ENCODE measurements around the gene DENND11. TPM values are rescaled to one million over a fixed set of nuclear protein-coding genes. Genes with fewer than 3 reads are reported as not detected.

Gene DENND11
- total and polyA plus RNA-seq, 2 donors (not counting 1 experiment from before 2014, with no cell fraction given): 26.4 to 79.5 TPM

- ChIA-PET CTCF (interaction anchor here (1.3 to 1.8 kb wide), 3 partner anchors 12 to 65 kb away, joined by 5 to 7 read pairs (median 5); partner anchors contain the start of gene SSBP1), POLR2A (no interaction called here)
- no peaks in the 10 kb centered on the region for H3K9me3 Mint-ChIP-seq (ENCODE audit: insufficient read depth)
- Histone ChIP-seq H2AFZ (ENCODE audit: insufficient read depth, low read depth, low read length, poor library complexity, severe bottlenecking) (no peak overlapping the region), H3K27me3 (replicated peaks in 1 of 4; ENCODE audit: control extremely low read depth in 1 of 4, control insufficient read depth in 3 of 4, insufficient read depth in 4 of 4, low read length in 3 of 4) (no peaks in the 10 kb centered on the region), H3K36me3 (replicated peaks in 1 of 2; ENCODE audit: control extremely low read depth in 1 of 2, control insufficient read depth in 1 of 2, extremely low read depth in 1 of 2, insufficient read depth in 2 of 2, low read length in 1 of 2) (no peaks in the 10 kb centered on the region), H3K9ac (ENCODE audit: low read length) (no peak overlapping the region), H3K4me1 (ENCODE audit: control insufficient read depth in 2 of 2, insufficient read depth in 2 of 2, low read length in 2 of 2) (no peaks in the 10 kb centered on the region), H4K20me1 (ENCODE audit: control insufficient read depth, insufficient read depth, low read length, poor library complexity, severe bottlenecking) (no peaks in the 10 kb centered on the region), H3K9me3 (ENCODE audit: control extremely low read depth in 1 of 3, control insufficient read depth in 2 of 3, insufficient read depth in 1 of 3, low read length in 2 of 3) (no peaks in the 10 kb centered on the region), H3K27ac (ENCODE audit: low read length in 2 of 2) (no peak overlapping the region), H3K79me2 (ENCODE audit: control insufficient read depth, insufficient read depth, low read length) (no peaks in the 10 kb centered on the region), H3K4me2 (replicated peaks; ENCODE audit: low read depth, low read length, poor library complexity, severe bottlenecking) (no peak overlapping the region), H3K4me3 (ENCODE audit: control extremely low read depth in 1 of 5, extremely low read depth in 1 of 5, insufficient read depth in 1 of 5, low read depth in 2 of 5, low read length in 4 of 5) (no peak overlapping the region)
- no peak overlapping the region for H3K4me3 Mint-ChIP-seq
- no peak overlapping the region for H3K27ac Mint-ChIP-seq
- WGBS (ENCODE audit: insufficient coverage): 83% methylated on average over 2 of the region's 2 CpGs
- H3K4me1 Mint-ChIP-seq: no peaks in the 10 kb centered on the region
- intact Hi-C loops (cut with micrococcal nuclease): no loop called here
- no peak for TF ChIP-seq EZH2 (IDR thresholded peaks at IDR 0.05; ENCODE audit: borderline replicate concordance, insufficient read depth, low read depth, low read length, poor library complexity, severe bottlenecking)
- TF ChIP-seq, protein P1, sequence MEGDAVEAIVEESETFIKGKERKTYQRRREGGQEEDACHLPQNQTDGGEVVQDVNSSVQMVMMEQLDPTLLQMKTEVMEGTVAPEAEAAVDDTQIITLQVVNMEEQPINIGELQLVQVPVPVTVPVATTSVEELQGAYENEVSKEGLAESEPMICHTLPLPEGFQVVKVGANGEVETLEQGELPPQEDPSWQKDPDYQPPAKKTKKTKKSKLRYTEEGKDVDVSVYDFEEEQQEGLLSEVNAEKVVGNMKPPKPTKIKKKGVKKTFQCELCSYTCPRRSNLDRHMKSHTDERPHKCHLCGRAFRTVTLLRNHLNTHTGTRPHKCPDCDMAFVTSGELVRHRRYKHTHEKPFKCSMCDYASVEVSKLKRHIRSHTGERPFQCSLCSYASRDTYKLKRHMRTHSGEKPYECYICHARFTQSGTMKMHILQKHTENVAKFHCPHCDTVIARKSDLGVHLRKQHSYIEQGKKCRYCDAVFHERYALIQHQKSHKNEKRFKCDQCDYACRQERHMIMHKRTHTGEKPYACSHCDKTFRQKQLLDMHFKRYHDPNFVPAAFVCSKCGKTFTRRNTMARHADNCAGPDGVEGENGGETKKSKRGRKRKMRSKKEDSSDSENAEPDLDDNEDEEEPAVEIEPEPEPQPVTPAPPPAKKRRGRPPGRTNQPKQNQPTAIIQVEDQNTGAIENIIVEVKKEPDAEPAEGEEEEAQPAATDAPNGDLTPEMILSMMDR (IDR thresholded peaks at IDR 0.05): no peak
- ATAC-seq (ENCODE audit: low read depth): no peak
- no peaks in the 10 kb centered on the region for H3K27me3 Mint-ChIP-seq
- DNase-seq: no peak
Measured at GRCh38 chr7:141714571-141714970, 12.6 kb upstream of the DENND11 start.

DNA sequence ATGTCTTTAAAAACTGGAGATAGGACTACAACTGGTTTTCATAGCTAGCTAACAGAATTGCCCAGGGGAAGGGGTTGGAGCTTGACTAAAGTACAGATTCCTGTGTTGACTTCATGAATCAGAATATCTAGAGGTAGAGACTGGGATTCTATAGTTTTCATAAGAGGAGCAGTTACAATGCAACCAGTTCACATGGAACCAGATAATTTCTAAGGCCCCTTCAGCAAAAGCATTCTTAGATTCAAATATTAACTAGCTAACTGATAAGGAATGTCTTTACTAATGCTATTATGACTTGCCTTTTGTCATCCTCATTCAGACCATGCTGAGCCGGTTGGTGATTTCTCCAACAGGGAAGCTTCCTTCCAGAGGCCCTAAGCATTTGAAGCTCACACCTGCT lies 11.9 kb upstream of the DENND11 start:
- Histone ChIP-seq H3K27me3 (replicated peaks in 1 of 4; ENCODE audit: control extremely low read depth in 1 of 4, control insufficient read depth in 3 of 4, insufficient read depth in 4 of 4, low read length in 3 of 4) (no peaks in the 10 kb centered on the region), H4K20me1 (ENCODE audit: control insufficient read depth, insufficient read depth, low read length, poor library complexity, severe bottlenecking) (no peaks in the 10 kb centered on the region), H3K4me3 (ENCODE audit: control extremely low read depth in 1 of 5, extremely low read depth in 1 of 5, insufficient read depth in 1 of 5, low read depth in 2 of 5, low read length in 4 of 5) (no peak overlapping the region), H3K9me3 (ENCODE audit: control extremely low read depth in 1 of 3, control insufficient read depth in 2 of 3, insufficient read depth in 1 of 3, low read length in 2 of 3) (no peaks in the 10 kb centered on the region), H3K4me1 (ENCODE audit: control insufficient read depth in 2 of 2, insufficient read depth in 2 of 2, low read length in 2 of 2) (no peaks in the 10 kb centered on the region), H3K9ac (ENCODE audit: low read length) (no peak overlapping the region), H3K36me3 (replicated peaks in 1 of 2; ENCODE audit: control extremely low read depth in 1 of 2, control insufficient read depth in 1 of 2, extremely low read depth in 1 of 2, insufficient read depth in 2 of 2, low read length in 1 of 2) (no peaks in the 10 kb centered on the region), H3K27ac (ENCODE audit: low read length in 2 of 2) (no peak overlapping the region), H3K79me2 (ENCODE audit: control insufficient read depth, insufficient read depth, low read length) (no peaks in the 10 kb centered on the region), H2AFZ (ENCODE audit: insufficient read depth, low read depth, low read length, poor library complexity, severe bottlenecking) (no peak overlapping the region), H3K4me2 (replicated peaks; ENCODE audit: low read depth, low read length, poor library complexity, severe bottlenecking) (no peak overlapping the region)
- ATAC-seq (ENCODE audit: low read depth): no peak
- Mint-ChIP-seq H3K27me3 (no peaks in the 10 kb centered on the region), H3K4me1 (no peaks in the 10 kb centered on the region), H3K27ac (no peak overlapping the region), H3K4me3 (no peak overlapping the region), H3K9me3 (ENCODE audit: insufficient read depth) (no peaks in the 10 kb centered on the region)
- ChIA-PET POLR2A (no interaction called here), CTCF (interaction anchor here (1.0 to 1.8 kb wide), 4 partner anchors 12 to 64 kb away, joined by 3 to 7 read pairs (median 5); partner anchors contain the start of genes DENND11 and SSBP1)
- WGBS (ENCODE audit: insufficient coverage): 100% methylated on average over 1 of the region's 1 CpG
- TF ChIP-seq, protein P1 (IDR thresholded peaks at IDR 0.05): no peak
- TF ChIP-seq EZH2 (IDR thresholded peaks at IDR 0.05; ENCODE audit: borderline replicate concordance, insufficient read depth, low read depth, low read length, poor library complexity, severe bottlenecking): no peak
- intact Hi-C loops (cut with micrococcal nuclease): no loop called here
- DNase-seq: no peak
